HepG2 (cell line): ENCODE measurements around the gene ISG20L2. TPM values are rescaled to one million over a fixed set of nuclear protein-coding genes. Genes with fewer than 3 reads are reported as not detected.

Experiments
- AKAP8 ChIP-seq: sonication (generic); formaldehyde crosslinking; IDR thresholded peaks from 2 replicates; pipeline ENCODE4 v1.5.1; 2020; ENCODE audit warnings: mild to moderate bottlenecking, missing genetic modification reagents
- EP300 ChIP-seq, 3 experiments: sonication (generic) in 1 of 3; formaldehyde crosslinking in 1 of 3; IDR thresholded peaks; 2 replicates each; pipeline versions ENCODE4 v1.5.1 to v1.6.1; 2011 to 2020; ENCODE audit warnings: low read depth in 2 of 3, low read length in 2 of 3, borderline replicate concordance in 1 of 3, improper control_type of control experiment in 1 of 3, mild to moderate bottlenecking in 1 of 3, missing genetic modification reagents in 1 of 3, moderate library complexity in 1 of 3
- NR2F6 ChIP-seq, 2 experiments: IDR thresholded peaks; 2 replicates each; pipeline ENCODE4 v1.6.1; 2016; ENCODE audit warnings: antibody characterized with exemption in 1 of 2, mild to moderate bottlenecking in 1 of 2
- PRMT3 ChIP-seq: sonication (generic); formaldehyde crosslinking; IDR thresholded peaks from 2 replicates; pipeline ENCODE4 v1.8.1; 2022; ENCODE audit warnings: low read depth, mild to moderate bottlenecking, moderate library complexity, missing genetic modification reagents, borderline replicate concordance
- SMAD1 ChIP-seq: sonication (generic); formaldehyde crosslinking; IDR thresholded peaks from 2 replicates; pipeline ENCODE4 v1.4.0; 2020; ENCODE audit warnings: missing genetic modification reagents, low read depth, mild to moderate bottlenecking, borderline replicate concordance
- SRSF4 ChIP-seq: fragments of 200-400 bp; formaldehyde crosslinking; IDR thresholded peaks from one replicate; pipeline ENCODE4 v1.6.1; 2018; ENCODE audit warnings: mild to moderate bottlenecking, low read depth, low read length, moderate library complexity; ENCODE audit not compliant: poor library complexity, severe bottlenecking
- ZNF136 ChIP-seq: sonication (generic); formaldehyde crosslinking; IDR thresholded peaks from 2 replicates; pipeline ENCODE4 v1.8.1; 2022; ENCODE audit warnings: low read depth, mild to moderate bottlenecking, moderate library complexity, missing genetic modification reagents
- ZNF331 ChIP-seq: sonication (generic); formaldehyde crosslinking; IDR thresholded peaks from 2 replicates; pipeline ENCODE4 v1.4.0; 2020; ENCODE audit warnings: missing genetic modification reagents
- ZNF432 ChIP-seq: sonication (generic); formaldehyde crosslinking; IDR thresholded peaks from 2 replicates; pipeline ENCODE4 v1.5.0; 2020; ENCODE audit warnings: missing genetic modification reagents, mild to moderate bottlenecking, borderline replicate concordance
- ZNF501 ChIP-seq: sonication (generic); formaldehyde crosslinking; IDR thresholded peaks from 2 replicates; pipeline ENCODE4 v1.5.1; 2020; ENCODE audit warnings: mild to moderate bottlenecking, moderate library complexity, missing genetic modification reagents
- ZNF547 ChIP-seq: sonication (generic); formaldehyde crosslinking; IDR thresholded peaks from 2 replicates; pipeline ENCODE4 v1.5.1; 2020; ENCODE audit warnings: mild to moderate bottlenecking, missing genetic modification reagents
- ZNF644 ChIP-seq: IDR thresholded peaks from 2 replicates; pipeline ENCODE4 v1.6.1; 2016; ENCODE audit warnings: low read depth
- ZSCAN9 ChIP-seq: IDR thresholded peaks from 2 replicates; pipeline ENCODE4 v1.6.1; 2016; ENCODE audit warnings: borderline replicate concordance
- polyA plus RNA-seq, 8 experiments: library from polyadenylated mRNA; depleted of rRNA in 3 of 8; stranded (reverse) in 7 of 8; unstranded in 1 of 8; fragments of >200 nt; fragmentation: Illumina TruSeq in 4 of 8; extraction: Trizol in 4 of 8; gene quantifications; 2 replicates each; pipeline versions ENCODE4 v1.2.1 to v1.2.3, GENCODE V29; 2011 to 2016; ENCODE audit warnings: low read depth in 4 of 8, missing spikeins in 1 of 8, mixed read lengths in 1 of 8; ENCODE audit not compliant: insufficient read depth in 1 of 8
- total RNA-seq, 5 experiments: library from RNA; depleted of rRNA; stranded (reverse); fragments of >200 nt; fragmentation: Illumina TruSeq; extraction: Trizol; gene quantifications; 2 replicates each; pipeline ENCODE4 v1.2.3, GENCODE V29; 2016; ENCODE audit warnings: low read depth in 1 of 5
- TF ChIP-seq, protein P1 (sequence below): sonication (generic); formaldehyde crosslinking; IDR thresholded peaks from 2 replicates; pipeline ENCODE4 v1.5.1; 2020; ENCODE audit warnings: mild to moderate bottlenecking, missing genetic modification reagents
- TF ChIP-seq, protein P2 (sequence below): sonication (generic); formaldehyde crosslinking; IDR thresholded peaks from 2 replicates; pipeline ENCODE4 v1.4.0; 2020; ENCODE audit warnings: missing genetic modification reagents, borderline replicate concordance
- TF ChIP-seq, protein P3 (sequence below): sonication (generic); formaldehyde crosslinking; IDR thresholded peaks from 2 replicates; pipeline ENCODE4 v1.4.0; 2020; ENCODE audit warnings: mild to moderate bottlenecking, missing genetic modification reagents
- TF ChIP-seq, protein P4 (sequence below): sonication (generic); formaldehyde crosslinking; IDR thresholded peaks from 2 replicates; pipeline ENCODE4 v1.5.0; 2020; ENCODE audit warnings: missing genetic modification reagents
- TF ChIP-seq, protein P5 (sequence below): sonication (generic); formaldehyde crosslinking; IDR thresholded peaks from 2 replicates; pipeline ENCODE4 v1.4.0; 2020; ENCODE audit warnings: missing genetic modification reagents, borderline replicate concordance

Gene ISG20L2
- total and polyA plus RNA-seq, 2 of the 13 experiments (the other 11 are each of a cell fraction or from before 2014, with no cell fraction given), result 19.8 to 21.3 TPM

DNA sequence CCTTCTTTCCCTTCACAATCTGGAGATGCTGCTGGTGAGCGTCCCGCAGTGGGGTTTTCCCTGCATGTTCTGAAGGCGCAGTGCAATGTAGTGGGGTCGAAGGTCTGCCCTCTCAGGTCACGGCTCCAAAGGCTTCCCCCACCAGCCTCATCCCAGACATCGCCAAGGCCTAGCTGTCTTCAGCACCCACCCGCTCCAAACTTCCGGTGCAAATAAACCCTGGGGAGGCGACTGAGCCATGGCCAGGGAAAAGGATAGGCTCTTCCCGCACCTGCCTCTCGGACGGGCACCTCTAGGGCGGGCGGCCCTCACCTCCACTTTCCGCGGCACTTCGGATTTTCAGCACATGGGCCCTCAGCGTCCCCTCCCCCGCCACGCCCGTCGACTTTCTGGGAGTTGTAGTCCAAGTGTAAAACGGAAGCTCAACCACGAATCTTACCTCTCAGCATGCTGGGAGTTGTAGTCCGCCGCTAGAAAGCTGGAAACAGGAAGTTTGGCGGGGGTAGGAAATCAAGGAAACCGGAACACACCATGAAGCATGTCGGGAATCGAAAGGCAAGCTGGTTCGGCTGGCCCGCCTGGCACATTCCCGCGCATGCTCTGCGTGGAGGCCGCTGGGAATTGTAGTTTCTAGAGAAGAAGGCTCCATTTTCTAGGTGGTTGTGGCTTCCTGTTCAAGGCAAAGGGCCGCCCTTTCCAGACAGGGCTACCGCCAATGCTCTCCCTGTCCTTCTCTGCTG, 12.3 kb upstream of the ISG20L2 start, which contains the start of gene MRPL24 (continued):
- TF ChIP-seq, protein P1, sequence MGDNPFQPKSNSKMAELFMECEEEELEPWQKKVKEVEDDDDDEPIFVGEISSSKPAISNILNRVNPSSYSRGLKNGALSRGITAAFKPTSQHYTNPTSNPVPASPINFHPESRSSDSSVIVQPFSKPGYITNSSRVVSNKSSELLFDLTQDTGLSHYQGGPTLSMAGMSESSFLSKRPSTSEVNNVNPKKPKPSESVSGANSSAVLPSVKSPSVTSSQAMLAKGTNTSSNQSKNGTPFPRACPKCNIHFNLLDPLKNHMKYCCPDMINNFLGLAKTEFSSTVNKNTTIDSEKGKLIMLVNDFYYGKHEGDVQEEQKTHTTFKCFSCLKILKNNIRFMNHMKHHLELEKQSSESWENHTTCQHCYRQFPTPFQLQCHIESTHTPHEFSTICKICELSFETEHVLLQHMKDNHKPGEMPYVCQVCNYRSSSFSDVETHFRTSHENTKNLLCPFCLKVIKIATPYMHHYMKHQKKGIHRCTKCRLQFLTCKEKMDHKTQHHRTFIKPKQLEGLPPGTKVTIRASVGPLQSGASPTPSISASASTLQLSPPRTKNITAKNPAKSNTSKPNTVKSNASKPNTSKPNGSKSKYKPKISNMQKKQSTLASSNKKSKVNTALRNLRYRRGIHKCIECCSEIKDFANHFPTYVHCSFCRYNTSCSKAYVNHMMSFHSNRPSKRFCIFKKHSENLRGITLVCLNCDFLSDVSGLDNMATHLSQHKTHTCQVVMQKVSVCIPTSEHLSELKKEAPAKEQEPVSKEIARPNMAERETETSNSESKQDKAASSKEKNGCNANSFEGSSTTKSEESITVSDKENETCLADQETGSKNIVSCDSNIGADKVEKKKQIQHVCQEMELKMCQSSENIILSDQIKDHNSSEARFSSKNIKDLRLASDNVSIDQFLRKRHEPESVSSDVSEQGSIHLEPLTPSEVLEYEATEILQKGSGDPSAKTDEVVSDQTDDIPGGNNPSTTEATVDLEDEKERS (CRISPR knock-in tag), result no peak
- TF ChIP-seq, protein P2, sequence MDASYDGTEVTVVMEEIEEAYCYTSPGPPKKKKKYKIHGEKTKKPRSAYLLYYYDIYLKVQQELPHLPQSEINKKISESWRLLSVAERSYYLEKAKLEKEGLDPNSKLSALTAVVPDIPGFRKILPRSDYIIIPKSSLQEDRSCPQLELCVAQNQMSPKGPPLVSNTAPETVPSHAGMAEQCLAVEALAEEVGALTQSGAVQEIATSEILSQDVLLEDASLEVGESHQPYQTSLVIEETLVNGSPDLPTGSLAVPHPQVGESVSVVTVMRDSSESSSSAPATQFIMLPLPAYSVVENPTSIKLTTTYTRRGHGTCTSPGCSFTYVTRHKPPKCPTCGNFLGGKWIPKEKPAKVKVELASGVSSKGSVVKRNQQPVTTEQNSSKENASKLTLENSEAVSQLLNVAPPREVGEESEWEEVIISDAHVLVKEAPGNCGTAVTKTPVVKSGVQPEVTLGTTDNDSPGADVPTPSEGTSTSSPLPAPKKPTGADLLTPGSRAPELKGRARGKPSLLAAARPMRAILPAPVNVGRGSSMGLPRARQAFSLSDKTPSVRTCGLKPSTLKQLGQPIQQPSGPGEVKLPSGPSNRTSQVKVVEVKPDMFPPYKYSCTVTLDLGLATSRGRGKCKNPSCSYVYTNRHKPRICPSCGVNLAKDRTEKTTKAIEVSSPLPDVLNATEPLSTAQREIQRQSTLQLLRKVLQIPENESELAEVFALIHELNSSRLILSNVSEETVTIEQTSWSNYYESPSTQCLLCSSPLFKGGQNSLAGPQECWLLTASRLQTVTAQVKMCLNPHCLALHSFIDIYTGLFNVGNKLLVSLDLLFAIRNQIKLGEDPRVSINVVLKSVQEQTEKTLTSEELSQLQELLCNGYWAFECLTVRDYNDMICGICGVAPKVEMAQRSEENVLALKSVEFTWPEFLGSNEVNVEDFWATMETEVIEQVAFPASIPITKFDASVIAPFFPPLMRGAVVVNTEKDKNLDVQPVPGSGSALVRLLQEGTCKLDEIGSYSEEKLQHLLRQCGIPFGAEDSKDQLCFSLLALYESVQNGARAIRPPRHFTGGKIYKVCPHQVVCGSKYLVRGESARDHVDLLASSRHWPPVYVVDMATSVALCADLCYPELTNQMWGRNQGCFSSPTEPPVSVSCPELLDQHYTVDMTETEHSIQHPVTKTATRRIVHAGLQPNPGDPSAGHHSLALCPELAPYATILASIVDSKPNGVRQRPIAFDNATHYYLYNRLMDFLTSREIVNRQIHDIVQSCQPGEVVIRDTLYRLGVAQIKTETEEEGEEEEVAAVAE, result peak; percentile 82
- peak; percentile 88 for TF ChIP-seq SMAD1 (CRISPR knock-in tag)
- TF ChIP-seq, protein P3, sequence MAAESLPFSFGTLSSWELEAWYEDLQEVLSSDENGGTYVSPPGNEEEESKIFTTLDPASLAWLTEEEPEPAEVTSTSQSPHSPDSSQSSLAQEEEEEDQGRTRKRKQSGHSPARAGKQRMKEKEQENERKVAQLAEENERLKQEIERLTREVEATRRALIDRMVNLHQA (CRISPR knock-in tag), result no peak
- TF ChIP-seq ZNF644 (CRISPR knock-in tag), result no peak
- TF ChIP-seq NR2F6 (IDR thresholded peaks at IDR 0.05), result peak; percentile 81; the same call in 1 of the 2 replicates
- peak; percentile 77 for TF ChIP-seq NR2F6 (CRISPR knock-in tag; IDR thresholded peaks at IDR 0.05)
- no peak for TF ChIP-seq PRMT3 (CRISPR knock-in tag)
- TF ChIP-seq, protein P4, sequence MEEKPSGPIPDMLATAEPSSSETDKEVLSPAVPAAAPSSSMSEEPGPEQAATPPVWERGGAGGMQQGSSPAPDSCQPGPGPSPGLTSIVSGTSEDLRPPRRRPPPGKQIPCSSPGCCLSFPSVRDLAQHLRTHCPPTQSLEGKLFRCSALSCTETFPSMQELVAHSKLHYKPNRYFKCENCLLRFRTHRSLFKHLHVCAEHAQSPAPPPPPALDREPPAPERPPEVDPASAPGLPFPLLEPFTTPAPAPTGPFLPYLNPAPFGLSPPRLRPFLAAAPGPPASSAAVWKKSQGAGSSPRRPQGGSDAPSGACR (CRISPR knock-in tag), result no peak; the same call in 1 of the 2 replicates
- TF ChIP-seq, protein P5, sequence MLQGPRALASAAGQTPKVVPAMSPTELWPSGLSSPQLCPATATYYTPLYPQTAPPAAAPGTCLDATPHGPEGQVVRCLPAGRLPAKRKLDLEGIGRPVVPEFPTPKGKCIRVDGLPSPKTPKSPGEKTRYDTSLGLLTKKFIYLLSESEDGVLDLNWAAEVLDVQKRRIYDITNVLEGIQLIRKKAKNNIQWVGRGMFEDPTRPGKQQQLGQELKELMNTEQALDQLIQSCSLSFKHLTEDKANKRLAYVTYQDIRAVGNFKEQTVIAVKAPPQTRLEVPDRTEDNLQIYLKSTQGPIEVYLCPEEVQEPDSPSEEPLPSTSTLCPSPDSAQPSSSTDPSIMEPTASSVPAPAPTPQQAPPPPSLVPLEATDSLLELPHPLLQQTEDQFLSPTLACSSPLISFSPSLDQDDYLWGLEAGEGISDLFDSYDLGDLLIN (CRISPR knock-in tag), result peak; percentile 33; the same call in 1 of the 2 replicates
- TF ChIP-seq EP300 (IDR thresholded peaks at IDR 0.05; ENCODE audit: low read depth in 2 of 2, low read length in 2 of 2), result peak in 1 of 2 experiments; percentile 70; a peak in 3 of 4 replicates
- TF ChIP-seq EP300 (CRISPR knock-in tag; IDR thresholded peaks at IDR 0.05; ENCODE audit: borderline replicate concordance), result no peak; the same call in 1 of the 2 replicates
- TF ChIP-seq ZNF547 (CRISPR knock-in tag), result peak; percentile 91
- TF ChIP-seq ZNF331 (CRISPR knock-in tag), result no peak
- 0 out of 2 replicates have a peak, but pooled peaks have one; percentile 65 for TF ChIP-seq ZNF136 (CRISPR knock-in tag)
- TF ChIP-seq SRSF4, result no peak
- TF ChIP-seq ZSCAN9, result no peak
- TF ChIP-seq ZNF501 (CRISPR knock-in tag), result peak; percentile 99
- no peak for TF ChIP-seq ZNF432
- peak; percentile 83 for TF ChIP-seq AKAP8 (CRISPR knock-in tag)
